ENCODE data around the gene ARHGAP15. TPM values are rescaled to one million over a fixed set of nuclear protein-coding genes. Genes with fewer than 3 reads are reported as not detected.

ARHGAP15 gene
- total and polyA plus RNA-seq, 12 donors = 4.7 to 33.8 (median 10.4) TPM

DNA sequence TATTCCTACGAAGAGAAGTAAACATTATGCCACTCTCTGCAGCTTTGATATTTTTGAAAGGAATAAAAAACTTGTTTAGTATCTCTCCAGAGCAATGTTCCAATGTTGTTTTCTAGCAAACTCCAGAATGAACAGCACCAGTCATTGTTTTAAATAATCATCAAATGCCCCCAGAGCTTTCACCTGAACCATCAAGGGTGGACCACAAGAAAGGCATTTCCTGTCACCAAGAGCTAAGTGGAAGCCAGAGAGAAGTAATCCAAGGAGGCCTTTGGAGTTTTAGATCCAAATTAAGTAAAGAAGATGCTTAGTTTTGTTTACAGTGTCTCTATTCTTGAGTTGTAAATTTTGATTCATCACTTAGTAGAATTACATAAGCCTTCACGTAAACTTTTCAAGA is 559.0 kb downstream of the ARHGAP15 start:
- H3K36me3 ChIP-seq (replicated peaks in 1 of 2) = no peaks in the 10 kb centered on the region
- H3K4me1 ChIP-seq (replicated peaks in 1 of 2) = no peaks in the 10 kb centered on the region
- TF ChIP-seq, protein P1, sequence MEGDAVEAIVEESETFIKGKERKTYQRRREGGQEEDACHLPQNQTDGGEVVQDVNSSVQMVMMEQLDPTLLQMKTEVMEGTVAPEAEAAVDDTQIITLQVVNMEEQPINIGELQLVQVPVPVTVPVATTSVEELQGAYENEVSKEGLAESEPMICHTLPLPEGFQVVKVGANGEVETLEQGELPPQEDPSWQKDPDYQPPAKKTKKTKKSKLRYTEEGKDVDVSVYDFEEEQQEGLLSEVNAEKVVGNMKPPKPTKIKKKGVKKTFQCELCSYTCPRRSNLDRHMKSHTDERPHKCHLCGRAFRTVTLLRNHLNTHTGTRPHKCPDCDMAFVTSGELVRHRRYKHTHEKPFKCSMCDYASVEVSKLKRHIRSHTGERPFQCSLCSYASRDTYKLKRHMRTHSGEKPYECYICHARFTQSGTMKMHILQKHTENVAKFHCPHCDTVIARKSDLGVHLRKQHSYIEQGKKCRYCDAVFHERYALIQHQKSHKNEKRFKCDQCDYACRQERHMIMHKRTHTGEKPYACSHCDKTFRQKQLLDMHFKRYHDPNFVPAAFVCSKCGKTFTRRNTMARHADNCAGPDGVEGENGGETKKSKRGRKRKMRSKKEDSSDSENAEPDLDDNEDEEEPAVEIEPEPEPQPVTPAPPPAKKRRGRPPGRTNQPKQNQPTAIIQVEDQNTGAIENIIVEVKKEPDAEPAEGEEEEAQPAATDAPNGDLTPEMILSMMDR (IDR thresholded peaks at IDR 0.05) = no peak
- no peak for TF ChIP-seq POLR2A (IDR thresholded peaks at IDR 0.05)
- H3K27me3 ChIP-seq = no peaks in the 10 kb centered on the region
- no peaks in the 10 kb centered on the region for H3K9me3 ChIP-seq (replicated peaks in 1 of 3)
- no peak overlapping the region for H3K27ac ChIP-seq
- 91 to 93% (median 92%) methylated on average over 2 of the region's 2 CpGs for WGBS, 4 donors
- intact Hi-C loops (cut with DNase I) = no loop called here
- no peak overlapping the region for H3K4me3 ChIP-seq
- no peak for DNase-seq

GRCh38 chr2:143688815-143689214 is 559.6 kb downstream of the ARHGAP15 start:
- WGBS, 4 donors = 84 to 90% (median 86%) methylated on average over 2 of the region's 2 CpGs
- Histone ChIP-seq H3K36me3 (replicated peaks in 1 of 2) (no peaks in the 10 kb centered on the region), H3K4me3 (no peak overlapping the region), H3K4me1 (replicated peaks in 1 of 2) (no peaks in the 10 kb centered on the region), H3K27ac (no peak overlapping the region), H3K27me3 (no peaks in the 10 kb centered on the region), H3K9me3 (replicated peaks in 1 of 3) (no peaks in the 10 kb centered on the region)
- no peak for DNase-seq
- TF ChIP-seq POLR2A (IDR thresholded peaks at IDR 0.05) = no peak
- TF ChIP-seq, protein P1 (IDR thresholded peaks at IDR 0.05) = no peak
- intact Hi-C loops (cut with DNase I) = no loop called here

DNA sequence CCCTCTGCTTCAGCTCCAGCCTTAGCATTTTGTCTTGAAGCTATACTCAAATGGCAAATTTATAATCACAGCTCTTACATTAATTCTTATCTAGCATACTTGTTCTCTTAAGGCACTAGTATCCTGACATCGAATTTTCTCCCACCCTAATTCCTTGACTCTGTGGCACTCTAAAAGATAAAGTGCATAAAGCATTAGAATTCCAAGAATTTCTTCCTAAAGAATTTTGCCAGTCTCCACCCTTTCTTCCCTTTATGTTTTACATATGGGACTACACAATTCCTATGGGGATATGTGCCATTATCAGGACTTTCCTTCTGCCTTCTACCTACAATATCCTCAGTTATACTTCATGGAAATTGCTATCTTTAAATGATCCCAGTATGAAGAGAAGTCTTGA is 560.3 kb downstream of the ARHGAP15 start:
- H3K9me3 ChIP-seq (replicated peaks in 1 of 3) = no peaks in the 10 kb centered on the region
- H3K27me3 ChIP-seq = no peaks in the 10 kb centered on the region
- H3K27ac ChIP-seq = no peak overlapping the region
- H3K36me3 ChIP-seq (replicated peaks in 1 of 2) = no peaks in the 10 kb centered on the region
- TF ChIP-seq, protein P1 (IDR thresholded peaks at IDR 0.05) = no peak
- no peak for TF ChIP-seq POLR2A (IDR thresholded peaks at IDR 0.05)
- DNase-seq = no peak
- no peak overlapping the region for H3K4me3 ChIP-seq
- no peaks in the 10 kb centered on the region for H3K4me1 ChIP-seq (replicated peaks in 1 of 2)
- intact Hi-C loops (cut with DNase I) = no loop called here
- 64 to 77% (median 72%) methylated on average over 1 of the region's 1 CpG for WGBS, 4 donors

- 69 to 80% (median 76%) methylated on average over 2 of the region's 2 CpGs for WGBS, 4 donors
- no peak overlapping the region for H3K27ac ChIP-seq
Observed at GRCh38 chr2:143690235-143690634, 561.0 kb downstream of the ARHGAP15 start.

More at GRCh38 chr2:143690235-143690634, 561.0 kb downstream of the ARHGAP15 start:
- Histone ChIP-seq H3K4me3 (no peak overlapping the region), H3K4me1 (replicated peaks in 1 of 2) (no peaks in the 10 kb centered on the region), H3K27me3 (no peaks in the 10 kb centered on the region), H3K36me3 (replicated peaks in 1 of 2) (no peaks in the 10 kb centered on the region), H3K9me3 (replicated peaks in 1 of 3) (no peaks in the 10 kb centered on the region)
- TF ChIP-seq, protein P1 (IDR thresholded peaks at IDR 0.05) = no peak
- TF ChIP-seq POLR2A (IDR thresholded peaks at IDR 0.05) = no peak
- no peak for DNase-seq
- intact Hi-C loops (cut with DNase I) = no loop called here

All from adrenal gland (tissue), 12 donors.